Measurements from ENCODE around the gene ARHGAP6.

The ARHGAP6 gene

DNA sequence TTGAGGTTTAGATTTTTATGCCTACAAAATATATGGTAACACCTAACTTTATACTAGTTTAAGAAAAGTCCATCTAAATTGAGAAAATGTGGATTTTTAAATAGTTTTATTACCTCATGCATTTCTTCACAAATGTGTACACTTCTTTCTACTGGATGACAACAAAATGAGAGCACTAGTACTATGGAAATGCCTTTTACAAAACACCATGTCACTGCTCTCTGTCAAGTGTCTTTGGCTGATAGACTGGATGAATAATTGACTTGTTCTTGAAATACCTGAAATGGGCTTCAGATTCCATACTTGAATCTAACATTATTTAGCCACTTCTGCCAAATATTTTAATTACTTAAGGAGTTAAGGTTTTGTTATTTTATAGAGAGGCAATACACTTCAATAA lies 323.0 kb downstream of the ARHGAP6 start:
- no peak for DNase-seq

DNA sequence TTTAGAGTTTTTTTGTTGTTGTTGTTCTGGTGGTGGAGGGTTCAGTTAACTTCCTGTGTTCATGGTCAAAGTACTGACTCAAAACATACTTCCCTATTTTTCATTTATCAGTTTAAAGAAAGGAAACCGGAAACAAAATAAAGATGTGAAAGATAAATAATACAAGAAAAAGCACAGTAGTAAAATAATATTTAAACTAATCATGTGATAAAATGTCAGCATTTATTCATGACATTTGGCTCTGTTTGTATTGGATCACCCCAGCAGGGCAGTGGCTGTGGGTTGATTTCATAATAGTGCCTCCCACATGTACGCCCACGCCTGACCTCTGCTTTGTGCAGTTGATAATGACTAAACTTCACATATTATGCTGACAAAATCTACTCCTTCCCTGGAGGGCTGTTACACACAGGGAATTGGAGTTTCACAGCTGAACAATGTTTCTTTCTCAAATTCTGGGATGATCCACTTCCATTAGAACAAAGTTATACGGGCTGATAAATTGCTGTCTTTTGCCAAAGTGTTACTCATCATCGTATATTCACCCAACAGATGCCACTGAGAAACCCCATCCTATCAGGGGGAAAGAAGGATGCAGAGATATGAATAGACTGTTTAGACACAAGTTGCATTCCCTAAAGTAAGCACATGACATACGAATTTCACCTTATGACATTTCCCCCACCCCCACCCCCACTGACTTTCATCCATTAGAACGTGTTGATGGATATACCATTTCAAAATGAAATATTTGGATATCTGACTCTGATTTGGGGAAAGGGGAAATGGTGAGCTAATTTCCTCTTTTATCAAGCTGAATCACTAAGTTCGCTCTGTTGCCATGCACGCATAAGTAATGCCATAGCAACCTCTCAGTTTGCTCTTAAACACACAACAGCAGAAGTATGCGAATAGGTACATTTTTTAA lies 324.2 kb downstream of the ARHGAP6 start:
- no peak for DNase-seq

DNA sequence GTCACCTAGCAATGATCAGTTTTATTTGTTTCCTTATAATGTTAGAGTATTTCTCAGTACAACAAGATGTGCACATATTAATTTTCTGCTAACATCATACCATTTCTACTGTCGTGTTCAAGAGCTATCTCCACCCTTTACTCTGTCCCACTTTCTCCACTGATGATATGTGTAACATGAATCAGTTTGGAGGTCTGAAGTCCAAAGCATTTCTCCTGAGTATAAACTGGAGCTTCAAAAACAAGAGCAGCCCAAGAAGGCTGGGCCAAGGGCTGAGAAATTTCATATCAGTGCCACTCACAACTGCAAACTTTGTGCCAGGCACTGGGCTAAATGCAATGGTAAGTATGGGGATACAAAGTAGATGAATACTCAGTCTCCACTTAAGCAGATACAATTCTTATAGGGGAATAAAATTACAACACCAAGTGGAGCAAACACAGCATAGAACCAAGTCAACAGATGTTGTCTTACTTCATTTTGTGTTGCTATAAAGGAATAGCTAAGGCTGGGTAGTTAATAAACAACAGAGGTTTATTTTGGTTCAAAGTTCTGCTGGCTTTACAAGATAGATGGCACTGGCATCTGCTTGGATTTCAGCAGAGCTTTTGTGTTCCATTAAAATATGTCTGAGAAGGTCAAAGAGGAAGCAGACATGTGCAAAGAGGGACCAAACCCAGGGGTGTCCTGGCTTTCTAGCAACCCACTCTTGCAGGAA lies 328.3 kb downstream of the ARHGAP6 start:
- DNase-seq, result no peak

DNA sequence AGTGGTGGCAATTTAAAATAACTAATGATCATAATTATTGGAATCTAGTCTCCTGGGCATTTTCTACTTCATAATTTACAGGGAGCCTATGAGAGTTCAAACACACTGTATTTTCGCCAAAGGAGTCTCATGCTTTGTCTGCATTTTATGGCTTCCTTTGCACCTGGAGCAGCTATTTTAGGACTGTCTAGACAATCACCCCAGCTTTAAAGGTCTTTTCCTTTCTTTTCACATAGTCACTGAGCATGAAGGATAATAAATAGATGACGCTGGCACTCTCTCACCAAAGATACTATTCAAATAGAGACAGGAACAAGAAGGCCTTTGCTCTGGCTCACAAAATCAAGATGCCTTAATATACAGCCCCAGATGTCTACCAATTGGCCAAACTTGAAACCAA lies 329.5 kb downstream of the ARHGAP6 start:
- DNase-seq, result no peak

DNA sequence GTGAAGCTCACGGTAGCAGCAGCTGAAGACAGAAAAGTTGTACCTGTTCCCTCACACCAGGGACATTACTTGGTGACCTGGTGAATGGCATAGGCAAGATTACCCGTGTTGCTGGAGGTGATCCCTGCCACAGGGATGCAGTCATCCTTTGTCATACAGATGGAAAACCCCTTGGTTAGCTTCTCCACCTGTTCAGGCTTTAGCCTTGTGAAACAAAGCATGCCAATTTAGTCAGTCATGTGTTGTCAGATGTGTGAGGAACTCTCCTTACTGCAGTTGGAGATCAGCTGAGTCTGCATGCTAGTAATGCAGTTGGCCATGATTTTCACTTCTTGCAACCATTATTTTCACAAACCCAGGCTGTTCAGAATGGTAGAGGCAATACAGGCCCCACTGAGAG lies 331.6 kb downstream of the ARHGAP6 start:
- no peak for DNase-seq

DNA sequence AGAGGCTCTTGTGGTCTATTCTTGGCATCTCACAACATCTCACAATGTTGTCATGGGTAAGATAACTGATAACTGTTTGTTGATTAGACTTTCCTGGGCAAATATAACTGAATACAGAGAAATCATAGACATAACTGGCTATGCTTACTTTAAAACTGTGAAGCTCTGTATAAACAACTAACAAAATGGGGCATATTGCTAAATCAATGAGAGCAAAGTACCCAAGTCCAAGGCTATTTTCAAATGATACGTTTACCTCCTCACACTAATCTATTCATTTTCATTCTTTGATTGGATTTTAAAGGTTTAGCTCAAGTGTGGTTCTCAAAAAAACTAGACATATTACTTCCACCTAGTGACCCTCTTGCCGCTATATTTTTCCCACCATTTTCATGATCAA lies 333.9 kb downstream of the ARHGAP6 start:
- DNase-seq, result no peak

DNA sequence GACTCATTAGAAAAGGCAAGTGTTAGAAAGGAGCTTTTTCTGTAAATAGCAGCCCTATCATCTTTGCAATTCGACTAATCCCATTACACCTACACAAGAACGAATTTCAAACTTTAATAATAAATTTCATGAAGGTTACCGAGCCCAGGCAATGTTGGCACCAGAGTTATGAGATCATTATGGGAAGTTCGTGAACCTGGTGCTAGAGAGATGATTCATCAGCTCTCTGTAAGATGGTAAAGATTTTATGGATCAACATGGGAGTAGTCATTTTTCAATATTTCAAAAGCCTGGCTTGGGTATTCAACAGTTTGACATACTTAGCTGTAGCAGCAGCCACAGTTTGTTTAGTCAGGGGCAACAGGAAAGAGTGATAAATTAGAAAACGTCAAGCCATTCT lies 336.7 kb downstream of the ARHGAP6 start:
- DNase-seq, result no peak

DNA sequence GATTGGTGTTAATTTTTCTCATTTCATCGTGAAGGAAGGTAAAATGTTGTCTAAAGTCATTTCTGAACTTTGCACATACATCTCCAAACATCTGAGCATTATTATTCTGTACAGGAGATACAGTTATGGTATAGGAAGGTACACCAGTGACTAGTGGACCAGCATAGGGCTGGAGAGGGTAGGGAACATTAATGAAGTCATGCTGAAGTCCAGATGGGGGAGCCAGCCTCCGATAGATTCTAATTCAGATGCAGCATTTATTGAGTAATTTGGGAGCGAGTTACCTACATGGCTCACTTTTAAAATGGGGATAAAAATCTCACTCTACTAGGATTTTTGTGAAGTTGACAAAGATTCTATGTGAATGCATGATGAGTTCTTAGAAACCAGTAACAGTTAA lies 337.6 kb downstream of the ARHGAP6 start:
- no peak for DNase-seq

DNA sequence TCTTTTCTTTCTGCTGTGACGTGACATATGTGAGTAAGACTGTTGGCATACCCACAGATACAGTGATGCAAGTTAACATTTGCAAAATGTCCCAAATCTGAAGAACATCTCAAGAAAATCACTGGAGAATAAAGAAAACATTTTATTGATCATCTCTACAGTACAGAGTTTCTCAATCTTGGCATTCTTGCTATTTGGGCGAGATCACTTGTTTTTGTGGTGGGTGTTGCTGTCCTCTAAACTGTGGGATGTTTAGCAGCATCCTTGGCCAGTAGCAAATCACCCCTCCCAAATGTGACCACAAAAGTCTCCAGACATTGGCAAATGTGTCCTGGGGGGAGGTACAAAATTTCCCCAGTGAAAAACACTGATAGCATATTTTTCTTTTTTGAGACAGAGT lies 343.7 kb downstream of the ARHGAP6 start:
- DNase-seq, result no peak

DNA sequence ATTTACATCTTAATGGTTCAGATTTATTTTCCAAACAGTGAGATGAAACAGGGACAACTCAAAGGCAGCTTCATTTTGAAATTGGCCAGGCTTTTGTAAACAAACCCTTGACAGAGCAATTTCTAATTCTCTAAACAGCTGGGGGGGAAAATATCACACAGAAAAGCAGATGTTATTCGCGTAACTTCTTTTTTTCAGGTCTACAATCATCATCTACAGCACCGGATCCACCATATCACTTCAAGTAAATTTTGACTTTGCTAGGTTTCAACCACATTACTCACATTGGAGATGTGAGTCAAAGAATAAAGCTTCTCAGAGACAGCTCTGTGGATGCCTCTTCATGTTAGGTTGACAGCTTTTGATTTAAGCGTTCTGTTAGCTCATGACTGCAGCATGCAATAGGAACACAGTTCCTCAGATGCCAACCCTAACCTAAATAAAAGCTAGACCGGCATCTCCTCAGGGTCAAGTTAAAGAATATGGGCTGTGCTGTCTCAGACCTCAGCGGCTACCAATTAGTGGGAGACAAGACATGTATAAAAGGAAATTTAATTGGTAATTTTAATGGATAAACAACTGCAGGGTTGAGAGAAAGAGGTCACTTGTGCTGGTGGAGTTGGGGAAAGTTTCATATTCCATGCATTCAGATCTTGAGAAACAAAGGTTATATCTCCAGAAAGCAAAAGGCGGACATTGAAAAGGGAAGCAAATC lies 345.8 kb downstream of the ARHGAP6 start:
- no peak for DNase-seq

DNA sequence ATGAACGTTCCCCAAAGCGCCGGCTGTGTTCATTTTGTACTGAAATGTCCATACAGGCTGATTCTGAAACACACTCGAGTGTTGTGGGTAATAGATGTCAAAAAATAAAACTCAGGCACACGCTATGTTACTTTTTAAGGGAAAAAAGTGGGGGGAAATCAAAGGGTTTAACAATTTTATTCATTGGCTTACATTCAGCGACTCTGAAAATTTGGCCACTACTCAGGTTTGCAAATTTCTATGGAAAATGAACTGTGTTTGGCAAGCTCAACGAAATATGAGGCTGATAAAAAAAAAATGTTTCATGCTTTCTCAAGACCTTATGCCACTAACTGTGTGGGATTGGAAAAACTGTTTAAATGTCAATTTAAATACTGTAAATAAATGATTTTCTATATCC lies 354.0 kb downstream of the ARHGAP6 start:
- DNase-seq, result no peak

DNA sequence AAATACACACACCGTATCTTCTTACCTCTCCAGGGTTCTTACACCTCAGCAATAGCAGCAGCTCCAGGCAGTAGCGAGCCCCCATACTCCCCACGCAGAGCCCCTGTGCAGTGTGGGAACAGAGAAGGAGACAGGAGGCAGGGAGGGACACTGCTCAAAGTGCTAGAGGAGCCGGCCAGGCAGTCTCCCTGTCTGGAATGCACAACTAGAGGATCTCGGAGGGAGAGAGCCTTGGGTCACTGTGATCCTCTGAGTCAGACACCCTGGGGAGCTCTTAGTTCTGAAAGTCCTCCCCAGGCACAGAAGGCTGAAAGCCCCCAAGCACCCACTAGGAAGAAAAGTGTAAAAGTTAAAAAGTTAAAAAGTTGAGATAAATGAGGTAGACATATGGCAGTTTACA lies 356.5 kb downstream of the ARHGAP6 start:
- no peak for DNase-seq

DNA sequence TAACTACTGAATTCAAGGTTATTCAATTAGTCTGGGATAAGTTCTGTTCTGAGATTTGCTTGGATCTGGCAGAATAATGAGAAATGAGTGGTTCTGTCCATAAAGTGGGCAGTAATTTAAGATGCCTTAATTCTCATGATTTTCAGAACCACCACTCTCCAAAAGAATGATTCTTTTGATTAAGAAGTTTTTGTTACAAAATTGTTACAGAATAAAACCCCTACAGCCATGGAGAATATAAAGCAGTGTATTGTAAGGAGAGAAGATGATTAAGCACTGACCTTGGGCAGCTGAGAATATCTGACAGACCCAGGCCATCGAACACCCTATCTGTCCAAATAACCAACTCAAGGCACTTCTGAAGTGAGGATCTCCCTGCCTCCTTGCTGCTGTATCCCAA lies 360.1 kb downstream of the ARHGAP6 start:
- no peak for DNase-seq

DNA sequence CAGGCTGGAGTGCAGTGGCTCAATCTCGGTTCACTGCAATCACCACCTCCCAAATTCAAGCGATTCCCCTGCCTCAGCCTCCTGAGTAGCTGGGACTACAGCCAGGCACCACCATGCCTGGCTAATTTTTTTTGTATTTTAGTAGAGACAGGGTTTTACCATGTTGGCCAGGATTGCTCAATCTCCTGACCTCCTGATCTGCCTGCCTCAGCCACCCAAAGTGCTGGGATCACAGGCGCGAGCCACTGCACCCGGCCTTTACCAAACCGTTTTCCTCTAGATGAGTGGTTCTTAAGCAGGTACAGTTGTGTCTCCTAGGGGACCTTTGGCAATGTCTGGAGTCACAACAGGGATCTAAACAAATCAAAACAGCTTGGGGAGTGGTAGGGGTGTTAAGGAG lies 360.9 kb downstream of the ARHGAP6 start:
- no peak for DNase-seq

DNA sequence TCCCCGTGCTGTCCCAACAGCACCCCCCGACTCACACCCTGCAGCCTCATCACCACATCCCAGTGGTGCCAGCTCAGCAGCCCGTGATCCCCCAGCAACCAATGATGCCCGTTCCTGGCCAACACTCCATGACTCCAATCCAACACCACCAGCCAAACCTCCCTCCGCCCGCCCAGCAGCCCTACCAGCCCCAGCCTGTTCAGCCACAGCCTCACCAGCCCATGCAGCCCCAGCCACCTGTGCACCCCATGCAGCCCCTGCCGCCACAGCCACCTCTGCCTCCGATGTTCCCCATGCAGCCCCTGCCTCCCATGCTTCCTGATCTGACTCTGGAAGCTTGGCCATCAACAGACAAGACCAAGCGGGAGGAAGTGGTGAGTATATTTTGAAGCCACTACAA lies 367.1 kb downstream of the ARHGAP6 start:
- no peak for DNase-seq

DNA sequence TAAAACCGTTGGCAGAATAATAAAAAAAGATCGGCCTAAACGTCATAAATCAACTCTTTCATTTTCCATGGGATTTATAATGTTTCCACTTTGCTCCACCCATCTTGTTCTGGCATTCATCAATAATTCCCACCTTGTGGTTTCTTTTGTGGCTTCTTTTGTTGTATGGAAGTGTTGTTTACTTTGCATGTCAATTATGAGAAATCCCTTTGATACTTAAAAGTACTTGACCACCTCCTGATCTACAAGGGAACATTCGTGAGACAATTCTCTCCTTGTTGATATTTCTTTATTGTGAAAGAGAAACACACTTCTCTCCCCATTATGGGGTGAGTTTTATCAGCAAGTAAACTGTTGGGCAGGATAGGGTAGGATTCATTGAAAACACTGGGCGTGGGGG lies 369.7 kb downstream of the ARHGAP6 start:
- no peak for DNase-seq

DNA sequence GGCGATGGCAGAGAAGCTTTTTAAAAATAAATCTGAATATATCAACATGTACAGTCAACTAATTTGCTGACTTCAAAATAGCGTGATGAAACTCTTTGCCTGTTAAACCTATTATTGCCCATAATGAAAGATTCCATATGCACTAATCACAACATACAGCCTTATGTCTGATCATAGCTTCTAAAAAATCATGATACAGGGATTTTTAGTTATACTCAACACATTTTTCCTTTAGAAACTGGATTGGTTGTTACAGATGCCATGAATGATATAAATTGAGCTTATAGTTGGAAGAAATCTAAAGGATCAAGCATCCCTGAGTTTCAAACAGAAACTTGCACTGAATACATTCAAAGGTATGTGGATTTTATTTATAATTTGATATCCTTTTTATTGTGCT lies 372.6 kb downstream of the ARHGAP6 start, which contains the start of gene AMELX:
Gene AMELX, plus strand, starts transcription at position 301 of the 400 bp plus-strand sequence. CDS start 1,376 bp downstream, outside the sequence.
- DNase-seq, result no peak

DNA sequence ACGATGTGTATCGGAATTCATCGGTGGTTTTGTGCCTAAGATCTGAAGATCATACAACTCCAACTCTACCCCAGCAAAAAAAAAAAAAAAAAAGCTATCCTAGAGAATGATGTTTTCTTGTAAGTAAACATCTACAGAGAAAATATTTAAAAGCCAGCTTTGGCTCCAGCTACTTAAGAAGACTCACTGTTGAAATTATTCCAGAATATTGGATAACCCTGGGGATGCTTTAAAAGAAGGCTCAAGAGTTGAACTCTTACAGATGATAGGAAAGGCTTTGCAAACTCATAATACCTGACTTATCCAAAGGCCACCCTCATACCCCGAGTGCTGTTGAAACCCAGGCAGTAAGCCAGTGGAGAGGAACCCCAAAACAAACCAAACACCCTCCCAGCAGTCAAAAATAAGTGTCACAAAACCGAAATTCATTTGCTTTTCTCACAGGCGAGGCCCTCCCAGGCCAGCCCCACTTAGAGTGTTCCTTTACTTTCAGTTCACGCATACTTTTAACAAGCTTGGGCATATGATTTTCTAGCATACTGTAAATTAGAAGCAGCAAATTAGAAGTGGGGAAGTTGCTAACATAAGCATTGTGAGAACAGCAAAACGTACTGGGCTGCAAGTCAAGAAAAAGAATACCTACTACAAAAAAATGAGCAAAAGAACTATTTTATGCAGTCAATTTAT lies 375.2 kb downstream of the ARHGAP6 start:
- DNase-seq, result no peak

DNA sequence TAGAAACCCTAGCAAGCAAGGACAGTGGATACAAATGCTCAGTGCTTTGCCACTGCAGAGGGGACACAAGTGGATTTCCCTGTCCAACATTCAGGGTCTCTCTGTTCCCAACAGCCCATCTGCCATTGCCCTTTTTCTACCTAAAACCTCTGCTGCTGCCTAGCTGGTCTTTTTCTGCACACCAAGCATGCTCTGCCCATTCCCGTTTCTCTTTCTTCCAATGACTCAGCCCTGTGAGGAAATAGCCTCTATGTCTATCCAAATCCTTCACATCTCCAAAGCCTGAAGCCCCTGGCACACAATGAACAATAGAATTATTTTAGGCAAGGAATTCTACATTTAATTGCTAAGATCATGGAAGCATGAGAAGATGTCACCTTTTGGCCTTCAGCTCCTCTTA lies 378.2 kb downstream of the ARHGAP6 start:
- no peak for DNase-seq

DNA sequence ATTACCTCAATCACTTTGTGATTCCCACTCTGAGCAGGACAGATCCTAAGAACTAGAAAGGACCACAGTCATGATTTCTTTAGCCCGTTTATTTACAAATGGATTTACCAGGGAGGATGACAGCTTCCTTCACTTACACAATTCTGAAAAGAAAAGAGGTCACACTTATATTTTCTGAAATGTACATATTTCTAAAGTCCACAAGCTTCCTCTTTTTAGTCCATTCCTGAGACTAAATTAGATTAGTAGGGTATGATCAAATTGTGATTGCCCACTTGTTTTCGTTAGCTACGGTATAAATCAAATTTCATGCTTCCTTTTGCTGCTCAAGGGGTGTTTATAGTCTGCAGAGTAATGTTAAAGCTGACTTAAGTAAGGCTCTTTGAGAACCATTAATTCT lies 380.1 kb downstream of the ARHGAP6 start:
- DNase-seq, result no peak

DNA sequence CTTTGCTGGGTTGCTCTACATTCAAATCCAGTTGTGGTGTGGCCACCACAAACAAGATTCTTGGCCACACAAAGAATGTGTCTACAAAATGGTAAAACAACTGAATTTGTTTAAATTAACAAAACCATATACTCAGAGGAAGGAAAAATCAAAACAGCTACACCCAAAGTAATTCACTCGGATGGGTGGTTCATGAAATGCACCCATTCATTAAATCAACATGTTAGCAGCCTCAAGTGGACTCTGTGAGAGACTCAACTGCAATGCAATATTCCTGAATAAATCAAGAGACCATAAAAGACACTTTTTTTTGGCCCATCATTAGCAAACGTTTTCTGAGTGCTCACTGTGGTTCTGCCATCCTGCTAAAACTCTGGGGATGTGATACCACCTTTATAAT lies 383.7 kb downstream of the ARHGAP6 start:
- DNase-seq, result no peak

DNA sequence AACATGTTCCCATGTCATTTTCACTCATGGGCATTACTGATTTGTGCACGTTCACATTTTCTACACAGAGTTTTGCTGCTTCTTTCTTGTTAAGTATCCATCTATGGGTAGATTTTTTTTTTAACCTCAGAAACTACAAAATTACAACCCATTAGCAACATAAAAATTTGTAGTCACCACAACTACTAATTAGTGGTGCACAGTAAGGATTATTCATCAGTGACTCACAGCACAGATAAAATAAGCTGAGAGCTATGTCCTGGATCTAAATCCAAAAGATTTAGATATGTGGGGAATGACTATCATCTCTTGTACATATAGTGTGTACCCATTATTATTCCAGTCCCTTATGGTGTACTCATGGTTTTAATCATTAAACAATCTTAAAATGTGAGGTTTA lies 392.2 kb downstream of the ARHGAP6 start:
- no peak for DNase-seq

DNA sequence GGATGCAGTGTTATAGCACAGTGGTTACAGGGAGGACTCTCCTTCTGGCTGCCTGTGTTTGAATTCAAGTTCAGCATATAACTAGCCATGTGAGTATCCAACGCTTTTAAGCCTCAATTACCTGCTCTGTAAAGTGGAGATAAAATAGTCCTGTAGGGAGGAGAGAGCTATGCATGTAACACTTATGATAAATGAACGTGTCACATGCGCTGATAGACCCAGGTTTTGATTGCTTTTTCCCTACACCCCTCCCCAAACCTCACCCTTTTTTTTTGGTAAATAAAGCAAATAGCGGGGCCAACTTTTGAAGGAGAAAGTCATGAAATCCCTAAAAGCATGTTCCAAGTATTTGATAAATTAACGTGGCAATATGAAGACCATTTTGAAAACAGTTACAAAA lies 392.9 kb downstream of the ARHGAP6 start:
- DNase-seq, result no peak
